ENCODE data around the gene POLR2E. TPM values are rescaled to one million over a fixed set of nuclear protein-coding genes. Genes with fewer than 3 reads are reported as not detected.
A peak's percentile ranks its signal among the peaks of the same experiment; 100 is the strongest.

POLR2E gene
- total RNA-seq, 4 donors from 2014 or later: 81.6 to 136 (median 121) TPM

- 92 to 93% methylated on average over 4 to 5 of the region's 5 CpGs for WGBS, 2 donors
- Histone ChIP-seq H3K27me3 (no peaks in the 10 kb centered on the region), H3K27ac (no peak overlapping the region), H3K9me3 (peaks cover 0 to 68% (median 15%) of the 10 kb centered on the region in 4 donors), H3K4me3 (no peak overlapping the region), H3K4me1 (no peaks in the 10 kb centered on the region), H3K36me3 (peaks cover 0 to 52% (median 0%) of the 10 kb centered on the region in 3 donors)
- TF ChIP-seq EP300 (IDR thresholded peaks at IDR 0.05): no peak
- no peak for TF ChIP-seq CTCF (IDR thresholded peaks at IDR 0.05)
- no peak for DNase-seq (ENCODE audit: low spot score in 2 of 2)
Measured at GRCh38 chr19:1058112-1058511, 37.1 kb downstream of the POLR2E start.

DNA sequence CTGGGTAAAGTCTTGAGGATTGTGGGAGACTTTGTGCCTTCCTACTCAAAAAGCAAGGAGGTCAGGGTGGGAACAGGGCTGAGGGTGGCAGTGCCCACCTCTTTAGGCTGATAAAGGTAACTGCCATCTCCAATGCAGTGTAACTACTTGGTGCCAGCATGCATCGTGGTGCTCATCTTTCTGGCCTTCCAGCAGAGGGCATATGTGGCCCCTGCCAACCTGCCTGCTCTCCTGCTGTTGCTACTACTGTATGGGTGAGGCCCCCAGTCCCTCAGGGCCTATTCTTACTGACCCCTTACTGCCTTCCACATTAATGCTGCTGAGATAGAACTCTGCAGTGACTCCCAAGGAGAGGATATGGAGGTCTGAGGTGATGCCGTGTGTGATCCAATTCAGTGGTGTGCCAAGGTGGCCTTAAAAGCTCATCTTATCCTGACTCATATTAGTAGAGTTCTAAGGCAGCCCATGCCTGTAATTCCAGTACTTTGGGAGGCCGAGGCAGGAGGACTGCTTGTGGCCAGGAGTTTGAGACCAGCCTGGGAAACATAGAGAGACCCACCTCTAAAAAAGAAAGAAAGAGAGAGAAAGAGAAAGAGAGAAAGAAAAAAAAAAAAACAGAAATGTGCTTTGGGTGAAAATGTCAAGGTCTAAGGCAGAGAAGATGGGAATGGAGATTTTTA, 37.9 kb downstream of the POLR2E start:
- WGBS, 2 donors: 46 to 55% methylated on average over 3 of the region's 3 CpGs

DNA sequence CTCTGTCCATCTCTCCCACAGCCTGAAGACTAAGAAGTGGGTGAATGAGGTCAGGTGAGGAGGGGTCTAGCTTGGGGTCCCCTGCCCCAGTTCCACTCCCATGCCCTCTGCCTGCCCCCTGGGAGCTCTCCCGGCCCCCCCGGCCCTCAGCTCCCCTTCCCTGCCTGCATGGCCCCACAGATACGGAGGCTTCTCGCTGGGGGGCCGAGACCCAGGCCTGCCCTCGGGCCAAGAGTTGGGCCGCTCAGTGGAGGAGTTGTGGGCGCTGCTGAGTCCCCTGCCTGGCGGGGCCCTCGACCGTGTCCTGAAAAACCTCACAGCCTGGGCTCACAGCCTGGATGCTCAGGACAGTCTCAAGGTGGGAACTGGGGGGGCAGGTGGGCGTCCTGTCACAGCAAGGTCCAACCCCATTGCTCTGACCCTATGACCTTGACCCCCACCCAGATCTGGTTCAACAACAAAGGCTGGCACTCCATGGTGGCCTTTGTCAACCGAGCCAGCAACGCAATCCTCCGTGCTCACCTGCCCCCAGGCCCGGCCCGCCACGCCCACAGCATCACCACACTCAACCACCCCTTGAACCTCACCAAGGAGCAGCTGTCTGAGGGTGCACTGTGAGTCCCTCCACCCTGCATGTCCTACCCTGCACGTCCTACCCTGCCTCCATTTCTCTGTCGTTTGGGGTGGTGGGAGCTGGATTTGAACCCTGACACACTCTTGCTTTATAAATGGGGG, 39.1 kb downstream of the POLR2E start:
- no peaks in the 10 kb centered on the region for H3K4me1 ChIP-seq
- TF ChIP-seq CTCF (IDR thresholded peaks at IDR 0.05) (no peak), EP300 (IDR thresholded peaks at IDR 0.05) (no peak), POLR2A (IDR thresholded peaks at IDR 0.05) (no peak)
- H3K27ac ChIP-seq: no peak overlapping the region
- H3K9me3 ChIP-seq: peaks cover 0 to 64% (median 15%) of the 10 kb centered on the region in 4 donors
- H3K4me3 ChIP-seq: no peak overlapping the region
- WGBS, 2 donors: 96 to 98% methylated on average over 19 to 20 of the region's 20 CpGs
- no peak for DNase-seq (ENCODE audit: low spot score in 2 of 2)
- H3K27me3 ChIP-seq: no peaks in the 10 kb centered on the region
- peaks cover 0 to 52% (median 0%) of the 10 kb centered on the region in 3 donors for H3K36me3 ChIP-seq

More for the DNA sequence above, 37.9 kb downstream of the POLR2E start:
- TF ChIP-seq EP300 (IDR thresholded peaks at IDR 0.05): no peak
- TF ChIP-seq CTCF (IDR thresholded peaks at IDR 0.05): peak in 1 of 5 experiments; percentile 28
- no peak overlapping the region for H3K4me3 ChIP-seq
- H3K9me3 ChIP-seq: peaks cover 0 to 68% (median 15%) of the 10 kb centered on the region in 4 donors
- H3K36me3 ChIP-seq: peaks cover 0 to 52% (median 0%) of the 10 kb centered on the region in 3 donors
- no peak overlapping the region for H3K27ac ChIP-seq
- no peaks in the 10 kb centered on the region for H3K27me3 ChIP-seq
- DNase-seq (ENCODE audit: low spot score in 2 of 2): no peak
- no peaks in the 10 kb centered on the region for H3K4me1 ChIP-seq

- TF ChIP-seq CTCF (IDR thresholded peaks at IDR 0.05) (no peak), EP300 (IDR thresholded peaks at IDR 0.05) (no peak), POLR2A (IDR thresholded peaks at IDR 0.05) (no peak)
- WGBS, 2 donors: 94 to 97% methylated on average over 6 to 14 of the region's 14 CpGs
- H3K9me3 ChIP-seq: peaks cover 0 to 56% (median 15%) of the 10 kb centered on the region in 4 donors
- H3K4me3 ChIP-seq: no peak overlapping the region
- H3K27ac ChIP-seq: no peak overlapping the region
- no peaks in the 10 kb centered on the region for H3K27me3 ChIP-seq
- H3K36me3 ChIP-seq: peaks cover 0 to 52% (median 0%) of the 10 kb centered on the region in 3 donors
- no peaks in the 10 kb centered on the region for H3K4me1 ChIP-seq
- no peak for DNase-seq (ENCODE audit: low spot score in 2 of 2)
Measured at GRCh38 chr19:1055028-1055425, 40.1 kb downstream of the POLR2E start.
